Neural cell (in vitro differentiated cells): ENCODE results near the gene TMTC1. TPM values are rescaled to one million over a fixed set of nuclear protein-coding genes. Genes with fewer than 3 reads are reported as not detected.

Experiments used
- H2AFZ ChIP-seq: fragments of 200-600, 300-800 bp; sonication (generic), shearing (Covaris generic); 2 replicates; pipeline ENCODE4 v1.6.0; 2014; ENCODE audit warnings: low read depth, mild to moderate bottlenecking, antibody characterized with exemption, low read length, moderate library complexity
- H3F3A ChIP-seq: fragments of 200-600 bp; shearing (Covaris generic); 2 replicates; pipeline ENCODE4 v1.6.1; 2016; ENCODE audit warnings: mild to moderate bottlenecking, moderate library complexity, mixed read lengths, antibody characterized with exemption, low read length; ENCODE audit not compliant: insufficient read depth, poor library complexity, severe bottlenecking
- H3K27ac ChIP-seq: fragments of 200-600, 300-800 bp; sonication (generic), shearing (Covaris generic); 2 replicates; pipeline ENCODE4 v1.5.1; 2014; ENCODE audit warnings: mild to moderate bottlenecking, low read length, moderate library complexity
- H3K27me3 ChIP-seq: fragments of 300-800, 200-600 bp; sonication (generic), shearing (Covaris generic); 2 replicates; pipeline ENCODE4 v1.6.0; 2014; ENCODE audit warnings: mild to moderate bottlenecking, low read depth, low read length, moderate library complexity; ENCODE audit not compliant: insufficient read depth
- H3K36me3 ChIP-seq: fragments of 300-800, 200-600 bp; sonication (generic), shearing (Covaris generic); 2 replicates; pipeline ENCODE4 v1.5.1; 2014; ENCODE audit warnings: mild to moderate bottlenecking, antibody characterized with exemption, low read length, moderate library complexity; ENCODE audit not compliant: insufficient read depth
- H3K4me2 ChIP-seq: fragments of 300-800, 200-600 bp; sonication (generic), shearing (Covaris generic); 2 replicates; pipeline ENCODE4 v1.6.0; 2014; ENCODE audit warnings: mild to moderate bottlenecking, low read length
- H3K4me3 ChIP-seq: fragments of 300-800, 200-600 bp; sonication (generic), shearing (Covaris generic); 2 replicates; pipeline ENCODE4 v1.5.1; 2014; ENCODE audit warnings: mild to moderate bottlenecking, low read length, moderate library complexity
- H3K79me2 ChIP-seq: fragments of 200-600 bp; shearing (Covaris generic); replicated peaks from 2 replicates; pipeline ENCODE4 v1.6.0; 2014; ENCODE audit warnings: mild to moderate bottlenecking, low read length, moderate library complexity; ENCODE audit not compliant: insufficient read depth
- H3K9ac ChIP-seq: fragments of 300-800, 200-600 bp; sonication (generic), shearing (Covaris generic); 2 replicates; pipeline ENCODE4 v1.6.1; 2016; ENCODE audit warnings: mild to moderate bottlenecking, low read length, mixed read lengths
- H3K9me2 ChIP-seq: fragments of 200-600 bp; shearing (Covaris generic); 2 replicates; pipeline ENCODE4 v1.6.1; 2016; ENCODE audit warnings: mild to moderate bottlenecking, low read length, mixed read lengths; ENCODE audit not compliant: insufficient read depth
- H3K9me3 ChIP-seq: fragments of 200-600, 300-800 bp; sonication (generic), shearing (Covaris generic); 2 replicates; pipeline ENCODE4 v1.6.1; 2016; ENCODE audit warnings: mild to moderate bottlenecking, mixed run types, low read length, moderate library complexity, mixed read lengths
- H4K20me1 ChIP-seq: fragments of 200-600 bp; shearing (Covaris generic); 2 replicates; pipeline ENCODE4 v1.6.1; 2016; ENCODE audit warnings: mild to moderate bottlenecking, mixed run types; ENCODE audit not compliant: insufficient read depth
- CTCF ChIP-seq: fragments of 450-650 bp; IDR thresholded peaks from 2 replicates; pipeline ENCODE4 v1.5.1; 2014; ENCODE audit warnings: antibody characterized with exemption, mild to moderate bottlenecking, moderate library complexity; ENCODE audit not compliant: poor library complexity, severe bottlenecking
- EP300 ChIP-seq: fragments of 450-650 bp; conservative IDR thresholded peaks from 2 replicates; pipeline ENCODE4 v1.6.1; 2014; ENCODE audit warnings: antibody characterized with exemption, mild to moderate bottlenecking, moderate library complexity; ENCODE audit not compliant: poor library complexity, severe bottlenecking
- EZH2 ChIP-seq: fragments of 200-600, 300-800 bp; shearing (Covaris generic), sonication (generic); IDR thresholded peaks from 2 replicates; pipeline ENCODE4 v1.6.1; 2014; ENCODE audit warnings: antibody characterized with exemption, low read length, borderline replicate concordance, mild to moderate bottlenecking; ENCODE audit not compliant: insufficient read depth, poor library complexity, severe bottlenecking
- MXI1 ChIP-seq: fragments of 450-650 bp; conservative IDR thresholded peaks from 2 replicates; pipeline ENCODE4 v1.6.1; 2014; ENCODE audit warnings: antibody characterized with exemption, mild to moderate bottlenecking; ENCODE audit not compliant: poor library complexity, severe bottlenecking
- POLR2AphosphoS5 ChIP-seq: IDR thresholded peaks from 2 replicates; pipeline ENCODE4 v1.6.1; 2012
- RAD21 ChIP-seq: fragments of 450-650 bp; conservative IDR thresholded peaks from 2 replicates; pipeline ENCODE4 v1.6.1; 2014; ENCODE audit warnings: antibody characterized with exemption, mild to moderate bottlenecking, moderate library complexity
- SMC3 ChIP-seq: fragments of 450-650 bp; conservative IDR thresholded peaks from 2 replicates; pipeline ENCODE4 v1.6.1; 2014; ENCODE audit warnings: antibody characterized with exemption, mild to moderate bottlenecking, moderate library complexity; ENCODE audit not compliant: poor library complexity
- TAF1 ChIP-seq: IDR thresholded peaks from 2 replicates; pipeline ENCODE4 v1.6.1; 2012; ENCODE audit warnings: low read depth
- polyA plus RNA-seq: library from polyadenylated mRNA; depleted of rRNA; stranded (reverse); fragments of >200 nt; gene quantifications from 2 replicates; pipeline ENCODE4 v1.2.3, GENCODE V29; 2014
- TF ChIP-seq, protein P1 (sequence below): IDR thresholded peaks from 2 replicates; pipeline ENCODE4 v1.6.1; 2012; ENCODE audit warnings: borderline replicate concordance

Gene TMTC1
- polyA plus RNA-seq, 1 donor from 2014 or later, result 10.0 TPM

GRCh38 chr12:29773076-29773475 lies 10.7 kb downstream of the TMTC1 start:
- H3K79me2 ChIP-seq, result no peaks in the 10 kb centered on the region
- H3K9me2 ChIP-seq, result no peaks in the 10 kb centered on the region
- no peaks in the 10 kb centered on the region for H3K9me3 ChIP-seq
- H4K20me1 ChIP-seq, result no peaks in the 10 kb centered on the region
- no peak overlapping the region for H3K27ac ChIP-seq
- TF ChIP-seq SMC3 (no peak), RAD21 (no peak)
- no peaks in the 10 kb centered on the region for H3K27me3 ChIP-seq
- H3K9ac ChIP-seq, result no peak overlapping the region
- no peaks in the 10 kb centered on the region for H3F3A ChIP-seq
- no peak overlapping the region for H2AFZ ChIP-seq
- H3K4me3 ChIP-seq, result no peak overlapping the region
- H3K36me3 ChIP-seq, result peaks cover 3% of the 10 kb centered on the region
- no peak overlapping the region for H3K4me2 ChIP-seq

DNA sequence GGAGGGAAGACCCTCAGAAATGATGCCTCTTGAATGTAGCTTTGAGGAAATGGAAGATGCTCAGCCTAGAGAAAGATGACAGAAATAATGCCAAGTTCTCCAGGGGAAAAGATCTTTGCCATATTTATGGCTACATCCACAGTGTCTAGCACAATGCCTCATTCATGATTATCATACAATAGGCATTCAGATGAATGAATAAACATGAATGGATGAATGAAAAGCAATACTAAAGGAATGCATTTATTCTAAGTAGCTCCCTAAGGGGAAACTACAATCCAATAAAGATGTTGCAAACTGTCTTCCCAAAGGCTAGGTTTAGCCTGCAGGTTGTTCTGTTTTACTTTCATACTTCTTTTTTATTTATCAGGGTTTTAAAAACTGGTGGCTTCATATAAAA lies 12.0 kb downstream of the TMTC1 start:
- no peak overlapping the region for H3K27ac ChIP-seq
- no peak overlapping the region for H3K4me3 ChIP-seq
- no peaks in the 10 kb centered on the region for H3K27me3 ChIP-seq
- no peaks in the 10 kb centered on the region for H3K9me3 ChIP-seq
- no peaks in the 10 kb centered on the region for H3F3A ChIP-seq
- no peaks in the 10 kb centered on the region for H4K20me1 ChIP-seq
- no peak overlapping the region for H3K9ac ChIP-seq
- TF ChIP-seq SMC3, result no peak
- TF ChIP-seq TAF1, result no peak
- TF ChIP-seq, protein P1, sequence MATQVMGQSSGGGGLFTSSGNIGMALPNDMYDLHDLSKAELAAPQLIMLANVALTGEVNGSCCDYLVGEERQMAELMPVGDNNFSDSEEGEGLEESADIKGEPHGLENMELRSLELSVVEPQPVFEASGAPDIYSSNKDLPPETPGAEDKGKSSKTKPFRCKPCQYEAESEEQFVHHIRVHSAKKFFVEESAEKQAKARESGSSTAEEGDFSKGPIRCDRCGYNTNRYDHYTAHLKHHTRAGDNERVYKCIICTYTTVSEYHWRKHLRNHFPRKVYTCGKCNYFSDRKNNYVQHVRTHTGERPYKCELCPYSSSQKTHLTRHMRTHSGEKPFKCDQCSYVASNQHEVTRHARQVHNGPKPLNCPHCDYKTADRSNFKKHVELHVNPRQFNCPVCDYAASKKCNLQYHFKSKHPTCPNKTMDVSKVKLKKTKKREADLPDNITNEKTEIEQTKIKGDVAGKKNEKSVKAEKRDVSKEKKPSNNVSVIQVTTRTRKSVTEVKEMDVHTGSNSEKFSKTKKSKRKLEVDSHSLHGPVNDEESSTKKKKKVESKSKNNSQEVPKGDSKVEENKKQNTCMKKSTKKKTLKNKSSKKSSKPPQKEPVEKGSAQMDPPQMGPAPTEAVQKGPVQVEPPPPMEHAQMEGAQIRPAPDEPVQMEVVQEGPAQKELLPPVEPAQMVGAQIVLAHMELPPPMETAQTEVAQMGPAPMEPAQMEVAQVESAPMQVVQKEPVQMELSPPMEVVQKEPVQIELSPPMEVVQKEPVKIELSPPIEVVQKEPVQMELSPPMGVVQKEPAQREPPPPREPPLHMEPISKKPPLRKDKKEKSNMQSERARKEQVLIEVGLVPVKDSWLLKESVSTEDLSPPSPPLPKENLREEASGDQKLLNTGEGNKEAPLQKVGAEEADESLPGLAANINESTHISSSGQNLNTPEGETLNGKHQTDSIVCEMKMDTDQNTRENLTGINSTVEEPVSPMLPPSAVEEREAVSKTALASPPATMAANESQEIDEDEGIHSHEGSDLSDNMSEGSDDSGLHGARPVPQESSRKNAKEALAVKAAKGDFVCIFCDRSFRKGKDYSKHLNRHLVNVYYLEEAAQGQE, result no peak
- no peak for TF ChIP-seq CTCF
- no peak for TF ChIP-seq RAD21
- no peak for TF ChIP-seq POLR2AphosphoS5
- no peak for TF ChIP-seq EP300
- TF ChIP-seq MXI1, result no peak
- no peak for TF ChIP-seq EZH2
- H3K4me2 ChIP-seq, result no peak overlapping the region
- peaks cover 3% of the 10 kb centered on the region for H3K36me3 ChIP-seq
- no peaks in the 10 kb centered on the region for H3K79me2 ChIP-seq
- H3K9me2 ChIP-seq, result no peaks in the 10 kb centered on the region
- H2AFZ ChIP-seq, result no peak overlapping the region

DNA sequence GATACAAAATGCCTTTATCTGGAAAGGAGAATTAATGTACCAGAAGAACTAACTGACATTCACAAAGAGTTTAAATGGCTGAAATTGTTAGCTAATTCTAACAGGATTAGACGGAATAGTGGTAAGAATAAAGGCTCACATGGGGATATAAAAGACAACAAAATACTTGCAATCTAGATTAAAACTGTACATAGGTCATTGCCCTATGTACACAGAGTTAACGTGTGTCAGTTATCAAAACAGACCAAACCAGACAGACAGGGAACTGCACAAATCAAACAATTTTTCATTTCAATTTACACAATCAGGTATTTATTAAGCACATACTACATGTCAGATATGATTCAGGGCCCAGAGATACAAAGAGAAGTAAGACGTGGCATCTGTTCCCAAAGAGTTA lies 12.6 kb downstream of the TMTC1 start:
- TF ChIP-seq RAD21, result no peak
- no peak for TF ChIP-seq POLR2AphosphoS5
- TF ChIP-seq, protein P1, result no peak
- no peaks in the 10 kb centered on the region for H3F3A ChIP-seq

More for the DNA sequence above, 12.6 kb downstream of the TMTC1 start:
- H3K9ac ChIP-seq, result no peak overlapping the region
- no peaks in the 10 kb centered on the region for H3K9me2 ChIP-seq
- no peak overlapping the region for H3K27ac ChIP-seq
- peaks cover 3% of the 10 kb centered on the region for H3K36me3 ChIP-seq
- H3K4me2 ChIP-seq, result no peak overlapping the region
- no peaks in the 10 kb centered on the region for H3K27me3 ChIP-seq
- H3K4me3 ChIP-seq, result no peak overlapping the region
- H4K20me1 ChIP-seq, result no peaks in the 10 kb centered on the region
- H3K79me2 ChIP-seq, result no peaks in the 10 kb centered on the region
- H3K9me3 ChIP-seq, result no peaks in the 10 kb centered on the region
- no peak overlapping the region for H2AFZ ChIP-seq
